Measurements from ENCODE around the gene ATP6V0E2.
"Not testable (repeated sequence)": the region's sequence is repeated elsewhere in the genome, so short reads cannot be mapped to it uniquely, and the experiment has no call there.

- not testable (repeated sequence) for TF ChIP-seq NR1H2 (CRISPR knock-in tag; IDR thresholded peaks at IDR 0.05); MYBL2 (CRISPR knock-in tag; IDR thresholded peaks at IDR 0.05); NFYB (CRISPR knock-in tag; conservative IDR thresholded peaks at IDR 0.05; ENCODE audit: low read depth); ATF3 (CRISPR knock-in tag; conservative IDR thresholded peaks at IDR 0.05); MAX (CRISPR knock-in tag; IDR thresholded peaks at IDR 0.05); CREM (CRISPR knock-in tag; IDR thresholded peaks at IDR 0.05); RORB (CRISPR knock-in tag; IDR thresholded peaks at IDR 0.05); CTCF (IDR thresholded peaks at IDR 0.05); TEAD4 (CRISPR knock-in tag; IDR thresholded peaks at IDR 0.05)
Observed at GRCh38 chr7:149926414-149926813, 52.6 kb downstream of the ATP6V0E2 start.

Data from WTC11 (cell line).